ENCODE results near the gene DDIT3.

DNA sequence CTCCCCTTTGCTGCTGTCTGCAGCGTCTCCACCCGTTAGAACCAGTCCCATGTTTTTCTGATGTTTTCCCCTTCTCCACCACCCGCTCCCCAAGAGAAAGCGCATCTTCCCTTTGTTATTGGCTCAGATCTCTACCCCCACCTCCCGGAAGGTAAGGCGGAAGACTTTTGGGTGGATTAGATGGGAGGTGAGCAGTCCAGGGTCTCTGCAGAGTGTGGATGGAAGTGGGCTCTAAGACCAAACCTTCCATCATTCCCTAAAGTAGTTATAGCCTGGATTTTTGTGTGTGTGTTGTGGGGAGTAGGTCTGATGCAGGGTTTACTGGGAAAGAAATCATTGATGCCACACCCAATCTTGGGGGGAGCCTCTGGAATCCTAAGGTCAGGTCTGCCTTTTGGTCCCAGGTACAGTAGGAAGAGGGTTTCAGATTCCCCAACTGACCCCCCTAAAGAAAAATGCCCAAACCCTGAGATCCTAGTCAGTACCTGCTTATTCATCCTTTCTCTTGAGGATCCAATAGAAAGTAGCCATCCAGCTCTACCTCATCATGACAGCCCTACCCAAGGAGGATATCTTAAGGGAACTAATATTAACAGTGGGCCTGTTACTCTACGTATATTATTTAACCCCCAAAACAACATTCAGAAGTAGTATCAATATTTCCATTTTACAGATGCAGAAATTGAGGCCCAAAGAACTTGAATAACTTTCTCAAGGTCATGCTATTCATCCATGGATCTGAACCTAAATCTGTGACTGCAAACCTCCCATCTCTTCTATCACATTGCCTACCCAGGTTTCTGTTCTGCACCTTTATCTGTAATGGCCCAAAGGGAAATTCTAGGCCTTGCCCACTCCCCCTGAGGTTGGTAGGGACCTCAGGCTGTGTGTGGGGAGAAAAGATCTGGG is 30.6 kb upstream of the DDIT3 start:
- TF ChIP-seq, protein P1, sequence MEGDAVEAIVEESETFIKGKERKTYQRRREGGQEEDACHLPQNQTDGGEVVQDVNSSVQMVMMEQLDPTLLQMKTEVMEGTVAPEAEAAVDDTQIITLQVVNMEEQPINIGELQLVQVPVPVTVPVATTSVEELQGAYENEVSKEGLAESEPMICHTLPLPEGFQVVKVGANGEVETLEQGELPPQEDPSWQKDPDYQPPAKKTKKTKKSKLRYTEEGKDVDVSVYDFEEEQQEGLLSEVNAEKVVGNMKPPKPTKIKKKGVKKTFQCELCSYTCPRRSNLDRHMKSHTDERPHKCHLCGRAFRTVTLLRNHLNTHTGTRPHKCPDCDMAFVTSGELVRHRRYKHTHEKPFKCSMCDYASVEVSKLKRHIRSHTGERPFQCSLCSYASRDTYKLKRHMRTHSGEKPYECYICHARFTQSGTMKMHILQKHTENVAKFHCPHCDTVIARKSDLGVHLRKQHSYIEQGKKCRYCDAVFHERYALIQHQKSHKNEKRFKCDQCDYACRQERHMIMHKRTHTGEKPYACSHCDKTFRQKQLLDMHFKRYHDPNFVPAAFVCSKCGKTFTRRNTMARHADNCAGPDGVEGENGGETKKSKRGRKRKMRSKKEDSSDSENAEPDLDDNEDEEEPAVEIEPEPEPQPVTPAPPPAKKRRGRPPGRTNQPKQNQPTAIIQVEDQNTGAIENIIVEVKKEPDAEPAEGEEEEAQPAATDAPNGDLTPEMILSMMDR (conservative IDR thresholded peaks at IDR 0.05 in 1 of 2, IDR thresholded peaks at IDR 0.05 in 1 of 2; ENCODE audit: extremely low read depth in 1 of 2, insufficient read depth in 1 of 2, low read depth in 1 of 2, low read length in 2 of 2) = no peak
- no peak for TF ChIP-seq EZH2 (IDR thresholded peaks at IDR 0.05; ENCODE audit: borderline replicate concordance, low read length)
